Prostate gland (tissue), 2 donors: ENCODE measurements around the gene PRKG1. TPM values are rescaled to one million over a fixed set of nuclear protein-coding genes. Genes with fewer than 3 reads are reported as not detected.

Source experiments
- DNase-seq: peaks from one replicate; pipeline ENCODE4 v3.0.0-alpha.2; 2019; ENCODE audit warnings: low spot score
- H3K27ac ChIP-seq, 2 donors: fragments of 200-600 bp; sonication (generic); 2 replicates each; pipeline ENCODE4 v1.5.1; 2017 to 2019
- H3K27me3 ChIP-seq: fragments of 200-600 bp; sonication (generic); replicated peaks from 2 replicates; pipeline ENCODE4 v1.5.1; 2019; ENCODE audit not compliant: insufficient read depth
- H3K36me3 ChIP-seq, 2 donors: fragments of 200-600 bp; sonication (generic); 1 replicate in 1 of 2; 2 replicates in 1 of 2; pipeline versions ENCODE4 v1.5.1 to v1.8.1; 2017 to 2019
- H3K4me1 ChIP-seq: fragments of 200-600 bp; sonication (generic); replicated peaks from 2 replicates; pipeline ENCODE4 v1.5.1; 2019
- H3K4me3 ChIP-seq, 2 donors: fragments of 200-600 bp; sonication (generic); 2 replicates each; pipeline ENCODE4 v1.5.1; 2017 to 2019
- H3K9me3 ChIP-seq: fragments of 200-600 bp; sonication (generic); 2 replicates; pipeline ENCODE4 v1.5.1; 2017
- CTCF ChIP-seq, 4 experiments: fragments of 200-600 bp in 2 of 4; fragments of 450-650 bp in 2 of 4; sonication (generic) in 2 of 4; IDR thresholded peaks; 1 replicate in 3 of 4; 2 replicates in 1 of 4; pipeline ENCODE4 v1.5.1; 2016 to 2019; ENCODE audit warnings: antibody characterized with exemption in 4 of 4, mild to moderate bottlenecking in 2 of 4, moderate library complexity in 2 of 4
- POLR2A ChIP-seq: fragments of 450-650 bp; IDR thresholded peaks from one replicate; pipeline ENCODE4 v1.6.1; 2016; ENCODE audit warnings: antibody characterized with exemption, mild to moderate bottlenecking
- POLR2AphosphoS5 ChIP-seq: sonication (generic); formaldehyde crosslinking; IDR thresholded peaks from one replicate; pipeline ENCODE4 v1.6.1; 2017; ENCODE audit warnings: antibody characterized with exemption
- WGBS: methylation state at CpG from one replicate; pipeline ENCODE4 v1.1.5; 2018; 5-methylcytosine and 5-hydroxymethylcytosine counted together
- intact Hi-C: fragments of 100-400 bp; cut with DNase I; formaldehyde crosslinking; loops from one replicate; pipeline ENCODE4 v1.14.2; 2022
- total RNA-seq, 2 donors: library from RNA; depleted of rRNA; stranded (reverse); fragments of >200 nt; gene quantifications; one replicate each; pipeline ENCODE4 v1.1.0, GENCODE V29; 2016

Gene PRKG1
- total RNA-seq, 2 donors from 2014 or later = 2.7 to 9.0 TPM

- no peak overlapping the region for H3K27ac ChIP-seq
- no peak for DNase-seq
- 30% methylated on average over 3 of the region's 3 CpGs for WGBS
- intact Hi-C loops = no loop called here
- no peaks in the 10 kb centered on the region for H3K36me3 ChIP-seq
- H3K9me3 ChIP-seq = no peaks in the 10 kb centered on the region
- no peaks in the 10 kb centered on the region for H3K27me3 ChIP-seq
- TF ChIP-seq POLR2A (no peak), CTCF (IDR thresholded peaks at IDR 0.05) (no peak), POLR2AphosphoS5 (no peak)
- no peak overlapping the region for H3K4me3 ChIP-seq
- no peaks in the 10 kb centered on the region for H3K4me1 ChIP-seq
These were observed 944.8 kb downstream of the PRKG1 start for GRCh38 chr10:52019077-52019555.

GRCh38 chr10:52019656-52020055 is 945.4 kb downstream of the PRKG1 start:
- intact Hi-C loops = no loop called here

GRCh38 chr10:52020173-52020572 is 945.9 kb downstream of the PRKG1 start:
- H3K27ac ChIP-seq = no peak overlapping the region
- no peaks in the 10 kb centered on the region for H3K36me3 ChIP-seq
- H3K4me3 ChIP-seq = no peak overlapping the region
- no peaks in the 10 kb centered on the region for H3K27me3 ChIP-seq
- H3K9me3 ChIP-seq = no peaks in the 10 kb centered on the region
- DNase-seq = no peak
- TF ChIP-seq CTCF (IDR thresholded peaks at IDR 0.05) = no peak
- no peak for TF ChIP-seq POLR2A
- no peak for TF ChIP-seq POLR2AphosphoS5
- 36% methylated on average over 2 of the region's 2 CpGs for WGBS
- no peaks in the 10 kb centered on the region for H3K4me1 ChIP-seq
- intact Hi-C loops = no loop called here

More at GRCh38 chr10:52019656-52020055, 945.4 kb downstream of the PRKG1 start:
- H3K36me3 ChIP-seq = no peaks in the 10 kb centered on the region
- no peak overlapping the region for H3K27ac ChIP-seq
- no peak overlapping the region for H3K4me3 ChIP-seq
- H3K4me1 ChIP-seq = no peaks in the 10 kb centered on the region
- no peak for TF ChIP-seq POLR2AphosphoS5
- TF ChIP-seq POLR2A = no peak
- no peak for TF ChIP-seq CTCF (IDR thresholded peaks at IDR 0.05)
- no peaks in the 10 kb centered on the region for H3K9me3 ChIP-seq
- DNase-seq = no peak
- no peaks in the 10 kb centered on the region for H3K27me3 ChIP-seq

- Histone ChIP-seq H3K36me3 (no peaks in the 10 kb centered on the region), H3K27me3 (no peaks in the 10 kb centered on the region), H3K9me3 (no peaks in the 10 kb centered on the region), H3K4me3 (no peak overlapping the region), H3K27ac (no peak overlapping the region), H3K4me1 (no peaks in the 10 kb centered on the region)
- 28% methylated on average over 2 of the region's 2 CpGs for WGBS
- intact Hi-C loops = no loop called here
- no peak for DNase-seq
- TF ChIP-seq POLR2AphosphoS5 (no peak), CTCF (IDR thresholded peaks at IDR 0.05) (no peak), POLR2A (no peak)
These were observed 946.4 kb downstream of the PRKG1 start for GRCh38 chr10:52020702-52021101.

GRCh38 chr10:52027055-52027705 is 952.9 kb downstream of the PRKG1 start:
- H3K27me3 ChIP-seq = no peaks in the 10 kb centered on the region
- no peaks in the 10 kb centered on the region for H3K36me3 ChIP-seq
- H3K4me1 ChIP-seq = no peaks in the 10 kb centered on the region
- no peak for TF ChIP-seq POLR2AphosphoS5
- TF ChIP-seq POLR2A = no peak
- TF ChIP-seq CTCF (IDR thresholded peaks at IDR 0.05) = no peak
- DNase-seq = no peak
- 85% methylated on average over 4 of the region's 4 CpGs for WGBS
- H3K27ac ChIP-seq = no peak overlapping the region
- intact Hi-C loops = no loop called here
- no peak overlapping the region for H3K4me3 ChIP-seq
- no peaks in the 10 kb centered on the region for H3K9me3 ChIP-seq
